HG03575 (cell line): ENCODE results near the gene SEC61A2.
"Not testable (repeated sequence)": the region's sequence is repeated elsewhere in the genome, so short reads cannot be mapped to it uniquely, and the experiment has no call there.

Source experiments
- ATAC-seq: cut with Tn5 transposase; IDR thresholded peaks from one replicate; pipeline ENCODE4 v1.9.1; 2021; ENCODE audit not compliant: unreplicated experiment, insufficient number of reproducible peaks, low FRiP score; ENCODE audit errors: extremely low read depth

The SEC61A2 gene

DNA sequence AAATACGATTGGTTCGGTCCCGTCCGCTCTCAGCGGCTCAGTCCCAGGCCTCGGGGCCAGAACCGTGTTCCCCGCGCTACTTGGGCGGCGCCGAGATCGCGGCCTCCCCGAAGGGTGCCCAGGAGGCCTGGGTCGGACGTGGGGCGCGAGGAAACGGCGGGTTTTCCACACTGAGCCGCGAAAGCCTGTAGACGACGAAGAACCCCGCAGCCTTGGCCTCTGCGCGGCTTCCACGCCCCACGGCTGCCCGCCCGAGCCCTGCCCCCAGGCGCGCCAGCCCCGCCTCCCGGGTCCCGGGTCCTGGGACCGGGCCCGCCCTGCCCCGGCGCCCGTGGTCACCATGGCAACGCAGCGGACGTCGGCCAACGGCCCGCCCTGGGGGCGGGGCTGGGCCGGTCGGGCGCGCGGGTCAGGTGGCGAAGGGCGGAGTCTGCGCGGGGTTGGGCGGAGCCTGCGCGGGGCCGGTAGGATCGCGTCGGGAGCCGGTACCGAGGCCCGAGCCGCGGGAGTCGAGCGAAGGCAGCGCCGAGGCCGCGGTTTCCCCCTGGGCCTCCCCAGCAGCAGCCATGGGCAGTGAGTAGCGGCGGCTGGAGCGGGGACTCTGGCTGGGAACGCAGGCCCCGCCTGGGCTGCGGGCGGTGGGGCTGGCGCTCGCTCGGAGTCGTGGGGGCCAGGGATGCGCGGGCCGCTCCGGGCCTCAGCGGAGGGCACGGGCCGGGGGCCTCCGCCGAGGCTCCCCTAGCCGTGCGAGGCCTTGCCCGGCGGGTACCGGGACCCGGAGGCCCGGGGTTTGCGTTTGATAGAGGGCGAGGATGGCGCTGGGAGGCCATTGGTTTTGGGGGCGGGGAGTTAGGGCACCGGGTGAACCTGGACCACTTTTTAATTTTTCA lies at the start of gene SEC61A2:
Gene SEC61A2, plus strand, starts transcription at position 456 of the 890 bp plus-strand sequence. Its CDS starts 111 bp downstream, at position 567.
- ATAC-seq: peak; percentile 61

DNA sequence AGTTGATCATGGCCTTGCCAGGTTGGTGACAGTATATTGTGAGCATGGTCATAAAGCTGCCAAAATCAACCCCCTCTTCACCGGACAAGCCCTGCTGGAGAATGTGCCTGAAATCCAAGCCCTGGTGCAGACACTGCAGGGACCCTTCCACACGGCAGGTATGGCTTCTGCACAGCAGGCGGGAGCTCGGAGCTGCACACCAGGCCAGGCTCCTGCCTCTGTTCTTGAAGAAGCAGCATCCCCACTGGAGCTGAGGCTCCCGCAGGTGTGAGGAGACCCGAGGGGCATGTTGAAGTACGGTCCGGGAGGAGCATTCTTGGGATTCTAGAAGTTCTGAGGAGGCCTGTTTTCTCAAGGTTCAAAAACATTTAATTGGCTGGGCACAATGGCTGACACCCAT lies 48.0 kb upstream of the SEC61A2 start:
- no peak for ATAC-seq

DNA sequence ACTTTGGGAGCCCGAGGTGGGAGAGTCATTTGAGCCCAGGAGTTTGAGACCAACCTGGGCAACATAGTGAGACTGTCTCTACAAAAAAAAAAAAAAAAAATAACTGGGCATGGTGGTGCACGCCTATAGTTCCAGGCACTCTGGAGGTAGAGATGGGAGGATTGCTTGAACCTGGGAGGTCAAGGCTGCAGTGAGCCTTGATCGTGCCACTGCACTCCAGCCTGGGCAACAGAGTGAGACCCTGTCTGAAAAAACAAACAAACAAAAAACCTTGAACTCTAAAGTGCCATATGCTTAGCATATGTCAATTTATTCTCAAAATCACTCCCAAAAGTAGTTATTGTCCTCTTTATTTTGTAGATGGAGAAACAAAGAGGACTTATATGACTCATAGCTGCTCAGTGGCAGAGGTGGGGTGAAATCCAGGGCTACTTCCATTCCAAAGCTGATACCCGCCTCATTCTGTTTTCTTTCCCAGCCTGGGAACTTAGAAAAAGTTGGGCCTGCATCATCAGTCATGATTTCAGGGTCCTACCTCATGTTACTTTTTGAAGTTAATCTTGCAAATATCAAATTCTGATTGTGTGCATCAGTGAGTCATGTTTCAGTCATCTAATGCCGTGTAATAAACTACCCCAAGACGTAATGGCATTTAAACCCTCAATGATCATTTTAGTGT lies 47.5 kb upstream of the SEC61A2 start:
- no peak for ATAC-seq

DNA sequence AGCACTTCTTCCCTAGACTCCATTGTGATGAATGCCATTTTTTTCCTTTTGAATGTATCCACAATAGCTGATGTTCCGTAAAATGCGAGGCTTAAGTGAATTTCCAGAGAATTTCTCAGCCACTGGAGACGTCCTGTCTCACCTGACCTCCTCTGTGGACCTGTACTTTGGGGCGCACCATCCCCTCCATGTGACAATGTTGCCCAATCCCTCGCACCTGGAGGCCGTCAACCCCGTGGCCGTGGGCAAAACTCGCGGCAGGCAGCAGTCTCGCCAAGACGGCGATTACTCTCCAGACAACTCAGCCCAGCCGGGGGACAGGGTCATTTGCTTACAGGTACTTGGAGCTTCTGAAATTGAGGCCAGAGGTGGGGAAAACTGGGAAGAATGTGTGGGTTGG lies 40.6 kb upstream of the SEC61A2 start:
- ATAC-seq: no peak

DNA sequence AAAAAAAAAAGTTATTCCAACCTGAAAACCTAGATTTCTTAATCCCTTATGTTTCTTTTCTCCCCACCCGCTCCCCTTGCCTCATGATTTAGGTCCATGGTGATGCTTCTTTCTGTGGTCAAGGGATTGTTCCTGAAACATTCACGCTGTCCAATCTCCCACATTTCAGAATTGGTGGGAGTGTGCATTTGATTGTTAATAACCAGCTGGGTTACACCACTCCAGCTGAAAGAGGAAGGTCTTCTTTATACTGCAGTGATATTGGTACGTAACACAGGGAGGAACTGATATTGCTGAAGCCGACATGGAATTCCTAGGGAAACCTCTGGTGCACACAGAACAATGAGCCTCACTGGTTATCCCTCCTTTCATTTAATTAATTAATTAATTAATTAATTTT lies 38.1 kb upstream of the SEC61A2 start:
- no peak for ATAC-seq

DNA sequence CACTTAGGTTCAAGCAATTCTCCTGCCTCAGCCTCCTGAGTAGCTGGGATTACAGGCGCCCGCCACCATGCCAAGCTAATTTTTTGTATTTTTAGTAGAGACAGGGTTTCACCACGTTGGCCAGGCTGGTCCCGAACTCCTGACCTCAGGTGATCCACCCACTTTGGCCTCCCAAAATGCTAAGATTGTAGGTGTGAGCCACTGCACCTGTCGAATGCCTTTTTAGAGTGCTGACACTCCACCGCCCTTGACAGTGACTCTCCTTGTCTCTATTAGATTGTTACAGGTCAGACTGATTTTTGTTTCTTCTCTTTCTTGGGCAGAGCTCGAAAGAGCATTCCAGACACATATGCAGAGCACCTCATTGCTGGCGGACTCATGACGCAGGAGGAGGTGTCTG lies 32.1 kb upstream of the SEC61A2 start:
- ATAC-seq: not testable (repeated sequence)

DNA sequence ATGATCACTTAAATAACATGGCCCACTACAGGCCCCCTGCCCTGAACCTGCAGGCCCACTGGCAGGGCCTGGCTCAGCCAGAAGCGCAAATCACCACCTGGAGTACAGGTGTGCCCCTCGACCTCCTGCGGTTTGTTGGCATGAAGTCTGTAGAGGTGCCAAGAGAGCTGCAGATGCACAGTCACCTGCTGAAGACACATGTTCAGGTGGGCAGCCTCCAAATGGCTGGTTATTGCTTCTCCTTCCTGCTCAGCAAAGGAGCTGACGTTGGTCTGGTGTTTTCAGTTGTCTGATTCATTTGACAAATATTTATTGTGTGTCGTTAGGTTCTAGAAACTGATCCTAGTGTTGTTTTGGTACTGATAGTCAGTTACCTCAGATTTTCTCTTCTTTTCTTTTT lies 31.7 kb upstream of the SEC61A2 start:
- ATAC-seq: no peak

DNA sequence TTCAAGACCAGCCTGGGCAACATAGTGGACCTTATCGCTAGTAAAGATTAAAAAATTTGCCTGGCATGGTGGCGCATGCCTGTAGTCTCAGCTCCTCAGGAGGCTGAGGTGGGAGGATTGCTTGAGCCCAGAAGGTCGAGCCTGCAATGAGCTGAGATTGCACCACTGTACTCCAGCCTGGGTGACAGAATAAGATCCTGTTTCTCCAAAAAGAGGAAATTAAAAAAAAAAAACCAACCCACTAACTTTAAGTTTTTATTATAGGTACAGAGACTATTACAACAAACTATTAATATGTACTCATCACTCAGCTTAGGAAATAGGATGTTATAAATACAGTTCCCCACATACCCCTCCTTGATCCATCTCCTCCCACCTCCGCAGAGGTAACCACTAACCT lies 30.5 kb upstream of the SEC61A2 start:
- no peak for ATAC-seq

DNA sequence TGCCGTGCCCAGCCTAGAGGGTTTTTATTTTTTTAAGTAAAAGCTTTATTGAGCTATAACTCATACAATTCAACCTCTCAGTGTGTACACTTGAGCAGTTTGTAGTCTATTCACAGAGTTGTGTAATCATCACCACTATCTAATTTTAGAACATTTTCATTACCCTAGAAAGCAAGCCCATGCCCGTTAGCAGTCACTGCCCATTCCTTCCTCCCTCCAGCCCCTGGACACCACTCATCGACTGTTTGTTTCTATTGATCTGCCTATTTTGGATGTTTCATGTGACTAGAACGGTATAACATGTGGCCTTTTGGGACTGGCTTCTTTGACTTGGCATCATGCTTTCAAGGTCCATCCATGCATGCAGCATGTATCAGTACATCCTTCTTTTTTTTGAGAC lies 25.7 kb upstream of the SEC61A2 start:
- no peak for ATAC-seq

DNA sequence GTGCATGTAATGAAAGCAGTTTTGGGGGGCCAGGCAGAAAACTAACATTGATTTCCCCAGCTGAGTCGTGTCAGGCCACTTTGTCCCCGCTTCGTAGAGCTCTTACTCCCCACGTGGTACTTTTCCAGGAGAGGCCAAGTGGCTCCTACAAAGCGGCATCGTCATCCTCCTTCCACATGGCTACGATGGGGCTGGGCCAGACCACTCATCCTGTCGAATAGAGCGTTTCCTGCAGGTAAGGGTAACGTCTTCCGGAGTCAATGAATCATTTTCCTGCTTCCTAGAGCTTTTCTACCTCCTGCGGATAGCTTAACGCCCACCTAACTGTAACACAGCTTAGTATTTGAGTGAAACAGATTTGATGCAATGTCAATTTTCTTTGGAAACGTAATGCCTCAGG lies 21.7 kb upstream of the SEC61A2 start:
- ATAC-seq: no peak

DNA sequence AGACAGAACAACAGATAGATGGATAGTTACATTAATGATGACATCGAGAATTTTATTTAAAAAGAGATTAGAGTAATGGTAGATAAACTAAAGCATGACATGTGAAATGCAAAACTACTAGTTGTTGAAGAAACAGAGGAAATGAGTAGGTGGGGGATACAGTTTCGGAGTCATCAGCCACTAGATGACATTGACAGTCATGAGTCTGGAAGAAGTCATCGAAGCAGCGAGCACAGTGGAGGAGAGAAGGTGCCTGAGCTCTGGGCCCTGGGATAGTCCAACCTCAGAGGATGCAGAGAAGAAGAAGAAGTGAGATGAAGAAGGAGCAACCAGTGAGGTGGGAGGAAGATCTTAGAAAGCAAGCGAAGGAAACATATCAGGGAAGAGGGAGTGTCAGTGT lies 20.2 kb upstream of the SEC61A2 start:
- no peak for ATAC-seq

DNA sequence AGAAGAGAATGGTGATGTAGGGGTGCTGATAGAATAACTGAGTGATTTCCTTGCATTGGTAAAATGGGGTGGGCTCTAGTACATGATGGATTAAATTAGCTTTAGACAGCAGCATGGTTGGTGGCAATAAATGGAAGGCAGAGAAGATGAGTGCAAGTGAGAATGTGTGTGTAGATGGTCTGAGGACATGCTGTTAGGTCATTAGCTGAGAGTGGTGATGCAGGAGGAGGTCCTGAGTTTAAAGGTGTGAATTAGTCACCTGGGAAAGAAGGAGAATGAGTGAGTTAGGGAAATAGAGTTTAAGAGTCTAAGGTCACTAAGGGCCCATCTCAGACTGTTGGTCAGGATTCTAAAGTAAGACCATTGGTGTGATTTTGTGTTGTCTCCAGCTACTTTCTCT lies 17.9 kb upstream of the SEC61A2 start:
- no peak for ATAC-seq

DNA sequence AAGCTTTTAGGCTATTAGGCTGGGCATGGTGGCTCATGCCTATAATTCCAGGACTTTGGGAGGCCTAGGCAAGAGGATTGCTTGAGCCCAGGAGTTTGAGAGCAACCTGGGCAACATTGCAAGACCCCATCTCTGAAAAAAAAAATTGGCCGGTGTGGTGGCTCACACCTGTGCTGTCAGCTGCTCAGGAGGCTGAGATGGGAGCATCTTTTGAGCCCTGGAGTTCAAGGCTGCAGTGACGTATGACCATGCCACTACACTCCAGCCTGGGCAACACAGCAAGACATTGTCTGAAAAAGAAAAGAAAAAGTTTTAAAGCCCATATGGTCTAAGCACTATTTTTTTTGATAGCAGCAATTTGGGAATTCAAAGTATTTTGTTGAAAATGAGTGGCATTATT lies 15.8 kb upstream of the SEC61A2 start:
- ATAC-seq: no peak

DNA sequence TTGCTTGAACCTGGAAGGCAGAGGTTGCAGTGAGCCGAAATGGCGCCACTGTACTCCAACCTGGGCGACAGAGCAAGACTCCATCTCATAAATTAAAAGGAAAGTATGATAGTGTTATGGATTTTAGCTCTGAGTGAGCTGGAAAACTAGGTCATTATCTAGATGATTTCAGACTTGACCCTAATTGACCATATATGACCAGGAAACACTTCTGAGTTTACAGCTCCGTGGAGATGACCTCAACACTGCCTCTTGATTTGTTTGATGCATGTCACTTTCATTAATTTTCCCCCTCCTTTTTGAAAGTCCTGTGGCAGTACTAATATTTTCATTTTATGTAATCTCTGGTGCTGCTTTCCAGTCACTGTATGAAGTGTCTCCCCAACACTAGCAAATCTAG lies 7.8 kb upstream of the SEC61A2 start:
- no peak for ATAC-seq

DNA sequence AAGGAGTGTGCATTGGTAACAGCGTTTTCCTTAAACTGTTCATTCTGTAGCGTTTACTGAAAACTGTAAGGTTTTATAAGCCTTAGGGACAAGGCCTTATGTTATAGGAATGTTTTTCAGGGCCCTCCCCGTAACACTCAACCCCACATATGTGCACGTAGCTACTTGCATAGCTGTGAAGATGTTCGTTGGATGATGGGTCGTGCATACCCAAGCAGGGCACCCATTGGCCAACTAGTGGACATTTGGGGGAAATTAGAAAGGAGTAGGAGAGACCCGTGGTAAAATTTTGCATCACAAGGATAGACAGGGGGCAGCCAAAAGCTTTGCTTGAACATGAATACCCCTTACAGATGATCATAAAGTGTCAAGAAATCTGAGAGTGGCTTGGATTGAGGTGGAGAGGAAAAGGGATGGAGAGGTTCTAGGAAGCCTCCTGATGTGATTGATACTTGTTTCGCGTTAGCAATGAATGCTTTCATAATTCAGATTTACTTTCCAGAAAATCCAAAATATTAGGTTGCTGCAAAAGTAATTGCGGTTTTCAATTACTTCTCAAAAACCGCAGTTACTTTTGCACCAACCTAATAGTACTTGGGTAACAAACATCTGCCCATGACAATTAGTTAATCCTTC lies 878 bp downstream of the SEC61A2 start:
- ATAC-seq: peak; percentile 33

DNA sequence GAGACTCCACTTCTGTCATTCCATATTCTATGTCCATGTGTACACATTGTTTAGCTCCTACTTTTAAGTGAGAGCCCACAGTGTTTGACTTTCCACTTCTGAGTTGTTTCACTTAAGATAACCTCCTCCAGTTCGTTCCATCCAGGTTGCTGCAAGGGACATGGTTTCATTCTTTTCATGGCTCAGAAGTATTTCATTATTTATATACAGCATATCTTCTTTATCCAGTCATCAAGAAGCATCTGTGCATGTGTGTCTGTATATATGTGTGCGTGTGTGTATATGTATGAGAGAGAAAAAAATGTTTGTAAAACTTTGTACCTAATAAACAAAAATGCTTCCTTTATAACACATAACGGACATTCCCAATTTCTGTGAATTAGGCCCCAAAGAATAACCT lies 6.2 kb downstream of the SEC61A2 start:
- ATAC-seq: no peak

DNA sequence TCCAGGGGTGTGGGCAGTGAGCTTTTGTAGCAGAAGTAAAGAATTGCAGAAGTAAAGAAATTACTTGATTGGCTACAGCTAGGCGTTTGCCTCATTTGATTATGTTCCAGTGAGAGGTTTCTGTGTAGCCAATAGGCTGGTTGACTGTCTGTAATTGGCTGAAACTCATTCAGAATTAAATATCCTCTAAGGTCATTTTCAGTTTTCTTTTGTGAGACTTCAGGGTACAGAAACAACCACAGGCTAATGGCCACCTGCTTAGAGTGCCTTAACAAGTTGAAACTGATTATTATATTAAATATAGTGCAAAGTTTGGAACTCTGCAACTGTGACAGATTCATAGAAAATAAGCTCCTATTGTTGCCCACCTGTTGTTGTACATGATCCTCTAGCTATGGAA lies 10.6 kb downstream of the SEC61A2 start:
- ATAC-seq: no peak

DNA sequence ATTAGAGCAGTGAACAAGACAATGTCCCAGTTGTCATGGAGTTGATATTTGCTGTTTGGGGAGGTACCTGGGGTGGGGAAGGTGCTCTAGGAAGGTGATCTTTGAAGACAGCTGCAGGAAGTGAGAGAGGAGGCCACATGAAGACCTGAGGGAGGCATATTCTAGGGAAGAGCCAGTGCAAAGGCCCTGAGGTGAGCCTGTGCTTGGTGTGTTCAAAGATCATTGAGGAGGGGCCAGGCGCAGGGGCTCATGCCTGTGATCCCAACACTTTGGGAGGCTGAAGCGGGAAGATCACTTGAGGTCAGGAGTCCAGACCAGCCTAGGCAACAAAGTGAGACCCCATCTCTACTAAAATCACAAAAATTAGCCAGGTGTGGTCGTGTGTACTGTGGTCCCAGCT lies 15.1 kb downstream of the SEC61A2 start:
- ATAC-seq: no peak

DNA sequence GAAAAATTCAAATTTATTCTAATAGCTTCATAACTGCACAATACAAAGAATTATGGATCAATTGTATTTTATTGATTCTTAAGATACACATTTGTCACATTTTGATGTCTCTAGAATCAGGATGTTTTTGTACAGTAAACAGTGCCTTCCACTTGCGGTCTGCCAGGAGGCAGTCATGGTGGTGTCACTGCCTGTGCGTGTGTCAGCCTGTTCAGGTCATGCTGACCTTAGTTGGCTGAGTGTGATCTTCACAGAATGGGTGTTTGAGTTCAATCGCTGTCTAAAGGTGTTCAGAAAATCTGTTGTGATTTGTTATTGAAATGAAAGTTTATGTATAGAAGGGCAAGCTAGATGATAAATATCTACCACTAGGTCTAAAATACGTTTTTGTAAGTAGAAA lies 20.7 kb downstream of the SEC61A2 start:
- no peak for ATAC-seq

DNA sequence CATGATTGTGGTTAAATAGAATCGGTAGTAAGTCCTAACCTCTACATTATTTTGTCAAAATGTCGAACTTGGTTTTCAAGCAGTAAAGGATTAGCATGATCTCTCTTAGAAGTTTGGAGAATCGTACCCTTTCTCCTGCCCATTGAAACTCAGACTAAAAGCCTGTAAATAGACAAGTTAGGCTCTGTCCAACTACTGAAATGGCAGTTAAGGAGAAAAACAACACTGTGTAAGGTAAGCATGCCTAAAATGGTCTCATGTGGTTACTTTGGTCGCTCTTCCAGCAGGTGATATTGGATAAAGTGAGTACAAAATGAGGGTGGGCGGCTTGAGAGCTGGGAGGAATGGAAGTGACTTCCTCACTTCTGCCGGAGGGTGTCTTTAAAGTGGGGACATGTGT lies 25.0 kb downstream of the SEC61A2 start:
- ATAC-seq: no peak
